ENCODE results near the gene TOP1. TPM values are rescaled to one million over a fixed set of nuclear protein-coding genes. Genes with fewer than 3 reads are reported as not detected.

TOP1 gene
- total and polyA plus RNA-seq, 2 of the 4 experiments (the other 2 are of a cell fraction): 14.0 to 21.5 TPM

DNA sequence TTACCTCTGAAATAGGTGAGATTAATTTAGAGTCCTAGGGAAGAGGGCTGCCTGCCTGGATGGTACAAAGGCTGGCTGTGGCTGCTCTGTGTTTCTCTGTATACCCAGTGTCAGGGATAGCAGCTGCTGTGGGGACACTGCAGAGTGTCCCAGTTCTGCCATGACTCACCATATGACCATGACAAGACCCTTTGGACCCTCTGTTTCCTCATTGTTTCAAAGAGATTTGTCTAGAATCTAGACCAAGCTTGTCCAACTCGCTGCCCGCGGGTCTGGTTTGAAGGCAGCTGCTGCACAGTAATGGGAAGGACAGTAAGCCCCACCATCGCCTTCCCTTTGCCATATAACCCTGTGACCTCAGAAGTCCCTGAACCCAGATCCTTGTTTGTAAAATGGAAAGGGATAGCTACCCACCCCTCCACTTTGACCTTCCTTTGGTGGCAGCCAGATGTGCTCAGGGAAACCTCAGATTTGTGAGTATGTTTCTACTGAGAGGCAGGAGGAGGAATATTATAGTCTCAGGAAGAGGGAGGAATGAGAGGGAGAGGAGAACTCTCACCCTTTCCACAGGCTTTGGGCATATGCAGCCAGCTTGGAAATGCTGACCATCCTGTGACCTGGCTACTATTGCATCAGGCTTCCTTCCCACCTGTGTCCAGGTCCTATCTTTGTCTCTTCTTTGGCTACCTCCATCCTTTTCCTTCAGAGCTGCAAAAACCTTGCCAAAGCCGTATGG is 122.7 kb downstream of the TOP1 start (continued):
- no peak for TF ChIP-seq NFE2L2 (IDR thresholded peaks at IDR 0.05; ENCODE audit: low read depth, low read length)

DNA sequence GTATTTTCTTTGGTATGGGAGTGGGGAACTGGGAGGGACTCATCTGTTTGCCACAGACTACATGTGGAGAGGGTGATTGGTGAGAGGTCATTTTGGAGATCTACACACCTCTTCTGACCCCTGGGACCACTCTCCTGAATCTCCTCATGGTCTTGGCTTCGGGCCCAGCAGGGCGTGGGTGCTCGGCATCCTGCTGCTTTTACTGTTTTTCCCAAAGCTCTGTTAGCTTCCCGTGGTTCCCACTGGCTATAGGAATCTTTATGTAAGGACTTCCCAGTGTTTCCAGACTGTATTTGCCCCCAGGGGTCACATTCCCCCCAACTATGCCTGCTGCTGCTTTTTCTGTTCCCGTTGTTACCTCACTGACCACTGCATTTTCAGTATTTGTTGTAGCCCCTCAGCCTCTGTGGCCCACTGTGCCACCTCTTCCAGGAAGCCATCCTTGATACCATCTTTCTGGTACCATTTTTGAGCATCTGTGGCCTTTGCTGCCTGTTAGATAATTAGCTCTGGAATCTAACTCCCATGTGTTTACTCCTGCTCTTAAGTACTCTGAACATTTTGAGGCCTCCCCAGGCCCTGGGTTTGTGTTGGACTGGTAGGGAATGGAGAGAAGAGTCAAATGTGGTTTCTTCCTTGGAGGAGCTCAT is 123.6 kb downstream of the TOP1 start:
- Histone ChIP-seq H3K27ac (ENCODE audit: insufficient read depth, low read length) (no peak overlapping the region), H3K4ac (ENCODE audit: low read depth, low read length) (no peak overlapping the region), H2BK5ac (ENCODE audit: low read depth, low read length, poor library complexity, severe bottlenecking) (no peak overlapping the region), H2BK120ac (ENCODE audit: low read depth, low read length) (no peak overlapping the region), H3K23ac (ENCODE audit: low read depth, low read length) (no peak overlapping the region), H2AK5ac (ENCODE audit: low read depth, low read length) (no peak overlapping the region), H3K79me1 (ENCODE audit: low read depth in 1 of 2, low read length in 2 of 2) (peaks cover 62 to 99% of the 10 kb centered on the region in 2 experiments), H3K9ac (ENCODE audit: low read depth, low read length) (no peak overlapping the region), H3K18ac (ENCODE audit: low read depth, low read length) (no peak overlapping the region), H3K56ac (ENCODE audit: extremely low read depth, insufficient read depth, low read length) (no peak overlapping the region), H3K27me3 (ENCODE audit: control insufficient read depth, insufficient read depth, low read length) (no peaks in the 10 kb centered on the region), H3K36me3 (ENCODE audit: control insufficient read depth, insufficient read depth, low read length) (peaks cover under 1% of the 10 kb centered on the region; the same call in 1 of the 2 replicates), H2BK15ac (ENCODE audit: low read depth, low read length) (no peak overlapping the region), H2AFZ (replicated peaks; ENCODE audit: low read length, poor library complexity) (no peak overlapping the region), H3K14ac (replicated peaks; ENCODE audit: low read depth, low read length) (no peak overlapping the region), H3K9me1 (ENCODE audit: insufficient read depth, low read length) (peaks cover 65% of the 10 kb centered on the region), H3K9me3 (ENCODE audit: control insufficient read depth, insufficient read depth, low read length) (no peaks in the 10 kb centered on the region), H4K8ac (ENCODE audit: low read depth in 2 of 2, low read length in 2 of 2) (no peak overlapping the region), H4K5ac (ENCODE audit: low read depth, low read length) (no peak overlapping the region), H4K91ac (ENCODE audit: insufficient read depth, low read depth, low read length) (no peak overlapping the region), H2AK9ac (replicated peaks; ENCODE audit: low read depth, low read length, poor library complexity) (peak overlapping the region; percentile 9), H2BK20ac (ENCODE audit: low read depth, low read length) (no peak overlapping the region), H3K4me3 (ENCODE audit: insufficient read depth, low read depth, low read length) (no peak overlapping the region), H3K4me1 (ENCODE audit: control insufficient read depth, insufficient read depth, low read length) (peaks cover 9% of the 10 kb centered on the region), H4K20me1 (ENCODE audit: insufficient read depth, low read length) (peaks cover 100% of the 10 kb centered on the region), H3K4me2 (ENCODE audit: low read depth, low read length) (no peak overlapping the region)
- DNase-seq: no peak
- no peak for TF ChIP-seq MAFK (IDR thresholded peaks at IDR 0.05; ENCODE audit: low read depth, low read length)
- no peak for TF ChIP-seq NFE2L2 (IDR thresholded peaks at IDR 0.05; ENCODE audit: low read depth, low read length)
- no peak for TF ChIP-seq RCOR1 (IDR thresholded peaks at IDR 0.05; ENCODE audit: insufficient replicate concordance, low read length)
- TF ChIP-seq MAZ (IDR thresholded peaks at IDR 0.05; ENCODE audit: borderline replicate concordance, low read depth, low read length): no peak
- no peak for TF ChIP-seq MXI1 (IDR thresholded peaks at IDR 0.05; ENCODE audit: borderline replicate concordance, low read depth, low read length)
- no peak for TF ChIP-seq FOS (IDR thresholded peaks at IDR 0.05; ENCODE audit: low read depth, low read length)
- no peak for TF ChIP-seq BHLHE40 (IDR thresholded peaks at IDR 0.05; ENCODE audit: low read depth, low read length)
- TF ChIP-seq CHD1 (IDR thresholded peaks at IDR 0.05; ENCODE audit: low read depth, low read length): no peak
- no peak for TF ChIP-seq POLR2A (IDR thresholded peaks at IDR 0.05; ENCODE audit: low read depth, low read length)
- TF ChIP-seq CEBPB (IDR thresholded peaks at IDR 0.05; ENCODE audit: low read depth, low read length): no peak
- TF ChIP-seq RAD21 (IDR thresholded peaks at IDR 0.05; ENCODE audit: low read length): no peak
- TF ChIP-seq SMC3 (IDR thresholded peaks at IDR 0.05; ENCODE audit: low read depth, low read length): no peak
- no peak for TF ChIP-seq RFX5 (IDR thresholded peaks at IDR 0.05; ENCODE audit: low read depth, low read length)
- 70% methylated on average over 1 of the region's 5 CpGs; no CpG with 5 or more reads in 1 of the 2 experiments for WGBS, 2 experiments (ENCODE audit: extremely low coverage in 2 of 2, insufficient read length in 1 of 2)
- in situ Hi-C loops (cut with MboI; ENCODE audit: low sequenced_read_pairs) (loop anchor here (25.0 kb wide), 1 partner anchor 460 kb away; the partner anchor contains the start of gene CHD6), intact Hi-C loops (cut with micrococcal nuclease) (no loop called here), dilution Hi-C loops (cut with HindIII; ENCODE audit: low sequenced_read_pairs, unreplicated experiment) (no loop called here)
- no TSS peak for BruUV-seq (replicated peaks)
- POLR2A ChIA-PET (ENCODE audit: unreplicated experiment): no interaction called here
- no peak for ATAC-seq (ENCODE audit: low read depth)
- CTCF ChIA-PET: no interaction called here
